Tibial nerve (tissue), 4 donors: ENCODE data around the gene FMN2. TPM values are rescaled to one million over a fixed set of nuclear protein-coding genes. Genes with fewer than 3 reads are reported as not detected.

Source experiments
- DNase-seq, 2 donors: peaks; one replicate each; pipeline ENCODE4 v3.0.0-alpha.2; 2019; ENCODE audit warnings: low spot score in 2 of 2
- H3K27ac ChIP-seq, 4 donors: fragments of 200-600 bp; sonication (generic) in 3 of 4; one replicate each; pipeline ENCODE4 v1.5.1; 2017 to 2019; ENCODE audit warnings: mild to moderate bottlenecking in 1 of 4
- H3K27me3 ChIP-seq, 2 donors: fragments of 200-600 bp; sonication (generic) in 1 of 2; one replicate each; pipeline versions ENCODE4 v1.5.1 to v1.6.0; 2017 to 2019
- H3K36me3 ChIP-seq, 3 donors: fragments of 200-600 bp; sonication (generic); one replicate each; pipeline ENCODE4 v1.5.1; 2018 to 2019
- H3K4me1 ChIP-seq, 4 donors: fragments of 200-600 bp; sonication (generic) in 3 of 4; one replicate each; pipeline ENCODE4 v1.5.1; 2017 to 2019
- H3K4me3 ChIP-seq, 4 donors: fragments of 200-600 bp; sonication (generic) in 3 of 4; one replicate each; pipeline ENCODE4 v1.5.1; 2017 to 2019; ENCODE audit warnings: mild to moderate bottlenecking in 1 of 4, moderate library complexity in 1 of 4
- H3K9me3 ChIP-seq, 4 donors: fragments of 200-600 bp; sonication (generic) in 3 of 4; one replicate each; pipeline ENCODE4 v1.5.1; 2017 to 2019
- EP300 ChIP-seq, 2 donors: sonication (generic); formaldehyde crosslinking; IDR thresholded peaks; one replicate each; pipeline ENCODE4 v1.6.1; 2017; ENCODE audit warnings: antibody characterized with exemption in 2 of 2, mild to moderate bottlenecking in 1 of 2
- POLR2A ChIP-seq, 2 donors: fragments of 450-650 bp; IDR thresholded peaks; one replicate each; pipeline ENCODE4 v1.6.1; 2017; ENCODE audit warnings: antibody characterized with exemption in 2 of 2, mild to moderate bottlenecking in 2 of 2, moderate library complexity in 2 of 2
- WGBS, 2 donors: methylation state at CpG; one replicate each; pipeline ENCODE4 v1.1.5; 2018; 5-methylcytosine and 5-hydroxymethylcytosine counted together
- total RNA-seq, 4 donors: library from RNA; depleted of rRNA; stranded (reverse); fragments of >200 nt; gene quantifications; one replicate each; pipeline ENCODE4 v1.1.0, GENCODE V29; 2016
- TF ChIP-seq, protein P1 (sequence below), 5 experiments: fragments of 200-600 bp in 3 of 5; fragments of 450-650 bp in 2 of 5; sonication (generic) in 3 of 5; IDR thresholded peaks; one replicate each; pipeline ENCODE4 v1.5.1; 2016 to 2019; ENCODE audit warnings: antibody characterized with exemption in 5 of 5, mild to moderate bottlenecking in 3 of 5, moderate library complexity in 2 of 5

FMN2 gene
- total RNA-seq, 4 donors from 2014 or later: 16.7 to 24.9 (median 24.4) TPM

DNA sequence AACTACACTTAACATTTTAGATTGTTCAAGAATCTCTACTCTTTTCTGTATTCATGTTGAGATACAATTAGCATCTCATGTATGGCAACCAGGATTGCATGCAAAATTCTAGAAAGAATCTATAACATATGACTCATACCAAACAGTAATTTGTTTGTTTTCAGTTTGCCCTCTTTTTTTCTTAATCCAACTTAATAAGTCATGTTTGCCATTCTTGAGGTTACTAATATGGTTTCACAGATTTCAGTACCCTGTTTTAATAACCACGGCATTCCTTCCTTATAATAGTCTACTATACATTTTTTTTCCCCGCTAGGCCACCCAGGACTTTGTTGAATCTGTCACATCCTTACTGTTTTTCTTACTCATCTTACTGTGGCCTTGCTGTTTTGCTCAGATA is 140.8 kb downstream of the FMN2 start:
- 57 to 58% methylated on average over 2 of the region's 2 CpGs for WGBS, 2 donors
- TF ChIP-seq EP300 (IDR thresholded peaks at IDR 0.05) (no peak), POLR2A (IDR thresholded peaks at IDR 0.05) (no peak)
- TF ChIP-seq, protein P1, sequence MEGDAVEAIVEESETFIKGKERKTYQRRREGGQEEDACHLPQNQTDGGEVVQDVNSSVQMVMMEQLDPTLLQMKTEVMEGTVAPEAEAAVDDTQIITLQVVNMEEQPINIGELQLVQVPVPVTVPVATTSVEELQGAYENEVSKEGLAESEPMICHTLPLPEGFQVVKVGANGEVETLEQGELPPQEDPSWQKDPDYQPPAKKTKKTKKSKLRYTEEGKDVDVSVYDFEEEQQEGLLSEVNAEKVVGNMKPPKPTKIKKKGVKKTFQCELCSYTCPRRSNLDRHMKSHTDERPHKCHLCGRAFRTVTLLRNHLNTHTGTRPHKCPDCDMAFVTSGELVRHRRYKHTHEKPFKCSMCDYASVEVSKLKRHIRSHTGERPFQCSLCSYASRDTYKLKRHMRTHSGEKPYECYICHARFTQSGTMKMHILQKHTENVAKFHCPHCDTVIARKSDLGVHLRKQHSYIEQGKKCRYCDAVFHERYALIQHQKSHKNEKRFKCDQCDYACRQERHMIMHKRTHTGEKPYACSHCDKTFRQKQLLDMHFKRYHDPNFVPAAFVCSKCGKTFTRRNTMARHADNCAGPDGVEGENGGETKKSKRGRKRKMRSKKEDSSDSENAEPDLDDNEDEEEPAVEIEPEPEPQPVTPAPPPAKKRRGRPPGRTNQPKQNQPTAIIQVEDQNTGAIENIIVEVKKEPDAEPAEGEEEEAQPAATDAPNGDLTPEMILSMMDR (IDR thresholded peaks at IDR 0.05): no peak
- Histone ChIP-seq H3K27me3 (no peaks in the 10 kb centered on the region), H3K36me3 (no peaks in the 10 kb centered on the region), H3K4me1 (no peaks in the 10 kb centered on the region), H3K4me3 (no peak overlapping the region), H3K9me3 (no peaks in the 10 kb centered on the region), H3K27ac (no peak overlapping the region)
- no peak for DNase-seq

DNA sequence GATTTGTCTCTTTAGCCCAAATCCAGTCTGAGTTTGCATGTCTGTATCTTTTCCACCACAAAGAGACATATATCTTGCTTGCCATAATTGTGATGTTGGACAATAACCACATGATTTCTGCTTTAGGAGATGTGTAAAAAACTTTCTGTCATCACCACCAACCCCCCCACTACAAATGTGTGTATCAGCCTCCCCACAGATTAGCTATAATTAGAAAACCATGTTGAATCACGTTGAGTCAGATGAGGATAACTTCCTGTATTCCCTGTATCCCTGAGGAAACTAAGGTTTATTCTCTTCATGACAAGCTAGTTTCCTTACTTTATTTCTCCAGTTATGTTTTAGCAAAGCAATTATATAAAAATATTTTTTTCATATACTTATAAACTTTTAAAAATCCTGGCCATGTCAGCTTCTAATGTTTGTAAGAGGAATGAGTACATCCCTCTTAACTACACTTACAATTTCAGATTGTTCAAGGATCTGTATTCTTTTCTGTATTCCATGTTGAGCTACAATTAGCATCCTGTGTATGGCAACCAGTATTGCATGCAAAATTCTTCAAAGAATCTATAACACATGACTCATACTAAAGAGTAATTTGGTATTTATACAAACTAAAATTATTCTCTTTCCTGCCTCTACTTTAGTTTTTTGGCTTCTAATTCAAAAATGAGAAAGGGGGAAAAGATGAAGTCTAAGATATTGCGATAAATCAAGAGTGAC is 143.0 kb downstream of the FMN2 start:
- DNase-seq: no peak
- 67% methylated on average over 2 of the region's 2 CpGs for WGBS, 2 donors
- Histone ChIP-seq H3K27ac (no peak overlapping the region), H3K36me3 (no peaks in the 10 kb centered on the region), H3K27me3 (no peaks in the 10 kb centered on the region), H3K4me3 (no peak overlapping the region), H3K4me1 (no peaks in the 10 kb centered on the region), H3K9me3 (no peaks in the 10 kb centered on the region)
- TF ChIP-seq POLR2A (IDR thresholded peaks at IDR 0.05): no peak
- TF ChIP-seq EP300 (IDR thresholded peaks at IDR 0.05): no peak
- TF ChIP-seq, protein P1 (IDR thresholded peaks at IDR 0.05): no peak

DNA sequence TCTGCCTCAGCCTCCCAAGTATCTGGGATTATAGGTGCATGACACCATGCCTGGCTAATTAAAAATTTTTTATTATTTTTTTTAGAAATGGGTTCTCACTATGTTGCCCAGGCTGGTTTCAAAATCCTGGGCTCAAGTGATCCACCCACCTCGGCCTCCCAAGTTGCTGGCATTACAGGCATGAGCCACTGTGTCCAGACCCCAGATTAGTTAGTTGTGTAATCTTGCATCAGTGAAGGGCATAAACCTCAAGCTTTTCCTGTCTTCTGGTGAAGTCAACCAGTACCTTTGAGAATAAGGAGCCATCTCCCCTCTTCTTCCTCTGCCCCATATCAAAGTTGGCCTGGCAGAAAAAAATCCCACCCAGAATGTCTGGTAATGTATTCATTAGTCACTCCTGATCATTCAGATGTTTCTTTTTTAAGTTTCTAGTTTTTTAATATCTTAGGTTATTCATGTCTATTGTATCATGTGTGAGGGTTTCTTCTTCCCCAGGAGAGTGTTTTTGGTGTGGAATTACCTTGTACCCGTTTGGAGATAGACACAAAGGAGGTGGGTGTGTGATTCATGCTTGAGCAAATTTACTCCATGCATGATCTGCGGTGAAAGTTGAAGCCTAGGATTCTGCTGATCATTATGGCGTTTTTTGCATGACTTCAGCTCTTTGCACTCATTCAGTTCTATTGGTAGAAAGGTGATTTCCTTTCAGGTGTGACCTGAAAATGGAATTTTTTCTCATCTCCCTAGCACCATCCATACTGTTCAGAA is 144.0 kb downstream of the FMN2 start:
- H3K27me3 ChIP-seq: no peaks in the 10 kb centered on the region
- no peaks in the 10 kb centered on the region for H3K9me3 ChIP-seq
- H3K36me3 ChIP-seq: no peaks in the 10 kb centered on the region
- H3K4me3 ChIP-seq: no peak overlapping the region
- TF ChIP-seq POLR2A (IDR thresholded peaks at IDR 0.05): no peak
- DNase-seq: no peak
- no peak overlapping the region for H3K27ac ChIP-seq
- WGBS, 2 donors: 86 to 91% methylated on average over 4 of the region's 4 CpGs
- H3K4me1 ChIP-seq: no peaks in the 10 kb centered on the region

DNA sequence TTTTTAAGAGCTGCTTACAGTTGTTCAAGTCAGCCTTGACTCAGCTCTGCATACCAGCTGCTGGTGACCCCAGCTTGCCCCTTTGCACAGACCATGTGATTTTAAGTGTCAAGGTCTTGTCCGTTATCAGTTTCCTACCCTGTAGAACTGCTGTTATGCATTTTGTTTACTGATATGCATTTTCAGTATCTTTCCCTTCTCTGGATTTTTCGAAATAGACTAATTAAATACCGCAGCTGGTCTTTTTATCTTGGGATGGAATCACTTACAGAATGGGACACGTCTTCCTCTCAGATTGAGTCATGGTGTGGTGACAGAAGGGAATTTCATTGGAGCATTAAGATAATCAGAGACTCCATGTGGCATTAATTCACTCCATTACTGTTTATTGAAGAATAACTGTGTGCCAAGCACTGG is 145.6 kb downstream of the FMN2 start:
- Histone ChIP-seq H3K4me1 (no peaks in the 10 kb centered on the region), H3K27me3 (no peaks in the 10 kb centered on the region), H3K36me3 (no peaks in the 10 kb centered on the region), H3K4me3 (no peak overlapping the region), H3K9me3 (no peaks in the 10 kb centered on the region), H3K27ac (no peak overlapping the region)
- no peak for TF ChIP-seq EP300 (IDR thresholded peaks at IDR 0.05)
- TF ChIP-seq, protein P1 (IDR thresholded peaks at IDR 0.05): no peak
- no peak for TF ChIP-seq POLR2A (IDR thresholded peaks at IDR 0.05)
- DNase-seq: no peak
- 80 to 83% methylated on average over 4 of the region's 4 CpGs for WGBS, 2 donors

DNA sequence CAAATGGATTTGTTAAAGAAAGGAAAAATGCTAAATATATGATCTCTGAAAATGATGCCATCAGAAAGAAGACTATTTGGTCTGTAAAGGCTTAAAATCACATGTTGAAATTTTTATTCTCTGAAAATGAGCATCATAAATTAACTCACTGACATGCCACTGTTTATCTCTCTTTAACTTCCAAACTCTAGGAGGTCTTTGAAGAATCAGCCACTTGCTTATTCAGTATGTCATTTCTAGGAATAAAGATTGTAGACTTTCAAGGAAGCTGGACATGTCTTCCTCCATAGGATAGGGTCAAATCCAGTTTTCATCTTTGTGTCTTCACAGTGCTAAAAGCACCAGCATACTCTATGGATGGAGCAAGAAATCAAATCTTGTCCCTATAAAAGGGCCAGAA is 147.6 kb downstream of the FMN2 start:
- H3K27ac ChIP-seq: no peak overlapping the region
- H3K27me3 ChIP-seq: no peaks in the 10 kb centered on the region
- no peaks in the 10 kb centered on the region for H3K4me1 ChIP-seq
- H3K4me3 ChIP-seq: no peak overlapping the region
- TF ChIP-seq, protein P1 (IDR thresholded peaks at IDR 0.05): no peak
- TF ChIP-seq POLR2A (IDR thresholded peaks at IDR 0.05) (no peak), EP300 (IDR thresholded peaks at IDR 0.05) (no peak)
- no peaks in the 10 kb centered on the region for H3K9me3 ChIP-seq
- DNase-seq: no peak
- H3K36me3 ChIP-seq: no peaks in the 10 kb centered on the region
